Gastroesophageal sphincter (tissue), 4 donors: ENCODE measurements around the gene PLCB4. TPM values are rescaled to one million over a fixed set of nuclear protein-coding genes. Genes with fewer than 3 reads are reported as not detected.

Experiments
- ATAC-seq: fragments of 150-250 bp; one replicate; pipeline ENCODE4 v1.9.1; 2016; ENCODE audit warnings: mild to moderate bottlenecking, moderate library complexity
- H3K27ac ChIP-seq, 4 donors: fragments of 200-600 bp; sonication (generic) in 3 of 4; 1 replicate in 3 of 4; 2 replicates in 1 of 4; pipeline ENCODE4 v1.5.1; 2016 to 2019
- H3K27me3 ChIP-seq: fragments of 200-600 bp; sonication (generic); one replicate; pipeline ENCODE4 v1.5.1; 2019
- H3K36me3 ChIP-seq, 2 donors: fragments of 200-600 bp; sonication (generic); one replicate each; pipeline ENCODE4 v1.5.1; 2019; ENCODE audit warnings: control low read depth in 1 of 2
- H3K4me1 ChIP-seq, 3 donors: fragments of 200-600 bp; sonication (generic); 1 replicate in 2 of 3; 2 replicates in 1 of 3; pipeline ENCODE4 v1.5.1; 2016 to 2019; ENCODE audit warnings: control low read depth in 2 of 3
- H3K4me3 ChIP-seq, 2 donors: fragments of 200-600 bp; sonication (generic); one replicate each; pipeline ENCODE4 v1.5.1; 2019; ENCODE audit warnings: mild to moderate bottlenecking in 1 of 2, moderate library complexity in 1 of 2
- H3K9me3 ChIP-seq, 3 donors: fragments of 200-600 bp; sonication (generic); one replicate each; pipeline ENCODE4 v1.5.1; 2017 to 2019; ENCODE audit warnings: control low read depth in 2 of 3
- EP300 ChIP-seq: sonication (generic); formaldehyde crosslinking; IDR thresholded peaks from one replicate; pipeline ENCODE4 v1.6.1; 2017; ENCODE audit warnings: antibody characterized with exemption, mild to moderate bottlenecking
- POLR2A ChIP-seq, 2 donors: fragments of 450-650 bp; IDR thresholded peaks; one replicate each; pipeline ENCODE4 v1.6.1; 2017; ENCODE audit warnings: antibody characterized with exemption in 2 of 2, mild to moderate bottlenecking in 2 of 2, moderate library complexity in 1 of 2
- POLR2AphosphoS5 ChIP-seq: sonication (generic); formaldehyde crosslinking; IDR thresholded peaks from one replicate; pipeline ENCODE4 v1.6.1; 2017; ENCODE audit warnings: antibody characterized with exemption
- WGBS, 2 donors: methylation state at CpG; one replicate each; pipeline ENCODE4 v1.1.5; 2018; ENCODE audit warnings: low coverage in 1 of 2; 5-methylcytosine and 5-hydroxymethylcytosine counted together
- total RNA-seq, 4 donors: library from RNA; depleted of rRNA; stranded (reverse); fragments of >200 nt; gene quantifications; one replicate each; pipeline ENCODE4 v1.1.0, GENCODE V29; 2016
- TF ChIP-seq, protein P1 (sequence below), 4 experiments: fragments of 200-600 bp in 2 of 4; fragments of 450-650 bp in 2 of 4; sonication (generic) in 1 of 4; IDR thresholded peaks; one replicate each; pipeline ENCODE4 v1.5.1; 2017 to 2019; ENCODE audit warnings: antibody characterized with exemption in 4 of 4, mild to moderate bottlenecking in 2 of 4, moderate library complexity in 2 of 4

Gene PLCB4
- total RNA-seq, 4 donors from 2014 or later: 21.9 to 109 (median 59.1) TPM

DNA sequence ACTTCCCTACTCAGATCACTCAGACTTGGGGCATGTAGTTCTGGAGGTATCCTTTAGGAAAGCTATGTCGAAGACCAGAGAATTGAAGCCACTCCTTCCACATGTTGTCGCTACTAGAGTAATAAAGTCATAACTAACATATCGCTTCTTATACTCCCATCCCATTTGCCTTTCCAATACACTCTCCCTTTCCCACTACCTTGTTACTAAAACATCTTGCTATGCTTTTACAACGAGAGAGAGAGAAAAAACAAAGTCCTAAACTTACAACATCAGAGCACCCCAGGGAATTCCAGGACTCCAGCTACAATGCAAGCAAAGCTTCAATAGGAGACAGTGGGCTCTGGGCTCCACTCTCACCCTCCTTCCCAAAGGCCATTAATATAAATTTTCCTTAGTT lies 440.4 kb downstream of the PLCB4 start:
- Histone ChIP-seq H3K27ac (no peak overlapping the region), H3K4me3 (no peak overlapping the region), H3K9me3 (no peaks in the 10 kb centered on the region), H3K36me3 (no peaks in the 10 kb centered on the region), H3K4me1 (peaks cover 0 to 25% (median 0%) of the 10 kb centered on the region in 3 donors), H3K27me3 (peaks cover 79% of the 10 kb centered on the region)
- WGBS, 2 donors: 40 to 60% methylated on average over 3 to 4 of the region's 4 CpGs
- no peak for ATAC-seq
- TF ChIP-seq, protein P1, sequence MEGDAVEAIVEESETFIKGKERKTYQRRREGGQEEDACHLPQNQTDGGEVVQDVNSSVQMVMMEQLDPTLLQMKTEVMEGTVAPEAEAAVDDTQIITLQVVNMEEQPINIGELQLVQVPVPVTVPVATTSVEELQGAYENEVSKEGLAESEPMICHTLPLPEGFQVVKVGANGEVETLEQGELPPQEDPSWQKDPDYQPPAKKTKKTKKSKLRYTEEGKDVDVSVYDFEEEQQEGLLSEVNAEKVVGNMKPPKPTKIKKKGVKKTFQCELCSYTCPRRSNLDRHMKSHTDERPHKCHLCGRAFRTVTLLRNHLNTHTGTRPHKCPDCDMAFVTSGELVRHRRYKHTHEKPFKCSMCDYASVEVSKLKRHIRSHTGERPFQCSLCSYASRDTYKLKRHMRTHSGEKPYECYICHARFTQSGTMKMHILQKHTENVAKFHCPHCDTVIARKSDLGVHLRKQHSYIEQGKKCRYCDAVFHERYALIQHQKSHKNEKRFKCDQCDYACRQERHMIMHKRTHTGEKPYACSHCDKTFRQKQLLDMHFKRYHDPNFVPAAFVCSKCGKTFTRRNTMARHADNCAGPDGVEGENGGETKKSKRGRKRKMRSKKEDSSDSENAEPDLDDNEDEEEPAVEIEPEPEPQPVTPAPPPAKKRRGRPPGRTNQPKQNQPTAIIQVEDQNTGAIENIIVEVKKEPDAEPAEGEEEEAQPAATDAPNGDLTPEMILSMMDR (IDR thresholded peaks at IDR 0.05): no peak
- TF ChIP-seq EP300 (no peak), POLR2A (IDR thresholded peaks at IDR 0.05) (no peak), POLR2AphosphoS5 (no peak)

DNA sequence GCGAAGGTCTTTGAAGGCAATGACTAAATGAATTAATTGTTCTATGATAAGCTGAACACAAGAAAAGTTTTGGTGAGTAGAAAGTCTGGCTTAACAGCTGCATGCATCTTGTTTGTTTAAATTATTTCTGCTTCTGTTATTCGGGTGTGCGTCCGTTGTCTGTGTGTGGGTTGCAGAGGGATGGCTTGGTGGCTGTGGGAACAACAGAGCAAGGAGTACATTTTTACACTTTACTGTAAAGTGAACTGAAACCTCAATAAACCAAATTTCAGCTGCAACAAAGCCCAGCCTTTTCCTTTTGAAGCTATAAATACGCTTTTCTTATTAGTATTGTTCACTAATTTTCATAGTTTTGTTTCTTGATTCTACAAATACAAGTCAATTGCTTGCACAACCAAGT lies 442.0 kb downstream of the PLCB4 start:
- WGBS, 2 donors: 61 to 77% methylated on average over 3 to 5 of the region's 5 CpGs
- Histone ChIP-seq H3K27me3 (peaks cover 79% of the 10 kb centered on the region), H3K36me3 (no peaks in the 10 kb centered on the region), H3K4me1 (peaks cover 0 to 41% (median 12%) of the 10 kb centered on the region in 3 donors), H3K4me3 (no peak overlapping the region), H3K27ac (no peak overlapping the region), H3K9me3 (no peaks in the 10 kb centered on the region)
- ATAC-seq: no peak
- TF ChIP-seq POLR2A (IDR thresholded peaks at IDR 0.05): no peak
- TF ChIP-seq, protein P1 (IDR thresholded peaks at IDR 0.05): no peak
- TF ChIP-seq POLR2AphosphoS5: no peak
- no peak for TF ChIP-seq EP300

DNA sequence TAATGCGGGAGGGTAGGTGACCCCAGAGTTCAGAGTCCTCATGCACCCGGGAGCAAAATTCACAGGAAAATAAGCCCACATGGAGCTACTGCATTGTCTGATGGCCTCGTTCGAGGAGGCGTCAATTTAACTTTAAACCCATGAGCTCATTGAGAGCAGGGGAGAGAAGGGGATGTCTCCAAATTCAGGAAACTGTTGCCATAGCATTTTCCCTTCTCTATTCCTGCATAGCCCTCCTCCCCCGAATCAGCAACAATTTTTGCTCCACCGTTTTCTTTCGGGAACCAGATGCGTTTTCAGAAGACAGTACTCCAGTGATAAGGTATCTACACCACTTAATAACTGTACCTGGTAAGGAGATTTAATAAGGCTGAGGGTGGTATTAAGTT lies 445.2 kb downstream of the PLCB4 start:
- no peak for ATAC-seq
- H3K27ac ChIP-seq: no peak overlapping the region
- H3K27me3 ChIP-seq: peaks cover 75% of the 10 kb centered on the region
- no peak overlapping the region for H3K4me3 ChIP-seq
- H3K4me1 ChIP-seq: peaks cover 0 to 26% (median 12%) of the 10 kb centered on the region in 3 donors
- WGBS, 2 donors: 0 to 4% methylated on average over 1 to 9 of the region's 9 CpGs
- H3K36me3 ChIP-seq: no peaks in the 10 kb centered on the region
- TF ChIP-seq EP300 (no peak), POLR2AphosphoS5 (no peak)
- no peaks in the 10 kb centered on the region for H3K9me3 ChIP-seq

DNA sequence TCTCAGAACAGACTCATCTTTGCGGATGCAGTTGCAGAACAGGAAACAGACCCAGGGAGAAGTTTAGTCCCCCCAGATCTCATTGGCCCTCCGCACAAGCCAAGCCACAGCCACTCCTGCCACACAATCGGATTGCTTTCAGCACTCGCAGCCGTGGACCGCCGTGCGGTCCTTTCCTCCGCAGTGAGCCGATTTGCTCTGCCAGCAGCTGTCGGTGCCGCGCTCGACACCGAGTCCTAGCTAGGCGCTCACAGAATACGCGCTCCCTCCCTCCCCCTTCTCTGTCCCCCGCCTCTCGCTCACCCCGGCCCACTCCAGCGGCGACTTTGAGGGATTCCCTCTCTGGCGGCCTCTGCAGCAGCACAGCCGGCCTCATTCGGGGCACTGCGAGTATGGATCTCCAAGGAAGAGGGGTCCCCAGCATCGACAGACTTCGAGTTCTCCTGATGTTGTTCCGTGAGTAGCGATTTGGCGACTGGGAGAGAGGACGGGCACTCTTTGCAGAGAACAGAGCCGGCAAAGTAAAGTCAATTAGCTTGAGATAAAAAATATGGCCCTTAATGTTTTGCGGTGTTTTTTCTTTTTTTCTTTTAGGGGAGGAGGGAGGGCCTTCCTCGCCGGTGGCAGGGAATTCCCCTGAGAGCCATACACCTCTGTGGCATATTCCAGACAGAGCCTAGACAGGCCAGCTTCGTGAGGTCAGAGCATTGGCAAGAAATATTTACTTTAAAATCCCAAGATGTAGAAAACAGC lies 445.8 kb downstream of the PLCB4 start, which contains the start of gene LAMP5:
Gene LAMP5 (plus strand): TSS at position 130 of the 753 bp plus-strand sequence. CDS start 263 bp downstream, at position 393.
- no peak for ATAC-seq

DNA sequence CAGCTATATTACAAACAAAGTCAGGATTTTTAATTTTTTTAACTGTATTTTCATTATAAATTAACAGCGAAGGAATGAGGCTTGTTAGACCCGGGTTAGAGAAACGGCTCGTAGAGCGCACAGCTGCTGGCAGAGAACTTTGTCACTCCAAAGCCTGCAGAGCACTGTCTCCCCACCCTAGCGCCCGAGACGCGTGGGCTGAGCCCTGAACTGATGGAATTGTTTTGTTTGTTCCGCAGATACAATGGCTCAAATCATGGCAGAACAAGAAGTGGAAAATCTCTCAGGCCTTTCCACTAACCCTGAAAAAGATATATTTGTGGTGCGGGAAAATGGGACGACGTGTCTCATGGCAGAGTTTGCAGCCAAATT lies 446.3 kb downstream of the PLCB4 start:
- Histone ChIP-seq H3K4me1 (peaks cover 0 to 26% (median 12%) of the 10 kb centered on the region in 3 donors), H3K27me3 (peaks cover 72% of the 10 kb centered on the region), H3K36me3 (no peaks in the 10 kb centered on the region), H3K4me3 (peak overlapping the region in 1 of 2 donors; percentile 35), H3K27ac (no peak overlapping the region), H3K9me3 (no peaks in the 10 kb centered on the region)
- TF ChIP-seq EP300 (no peak), POLR2AphosphoS5 (no peak), POLR2A (IDR thresholded peaks at IDR 0.05) (no peak)
- TF ChIP-seq, protein P1 (IDR thresholded peaks at IDR 0.05): no peak
- ATAC-seq: no peak
- WGBS, 2 donors: 3 to 8% methylated on average over 5 to 10 of the region's 13 CpGs

More for the DNA sequence above, 445.8 kb downstream of the PLCB4 start, which contains the start of gene LAMP5:
- H3K27me3 ChIP-seq: peaks cover 71% of the 10 kb centered on the region
- TF ChIP-seq EP300 (no peak), POLR2AphosphoS5 (no peak), POLR2A (IDR thresholded peaks at IDR 0.05) (no peak)
- TF ChIP-seq, protein P1 (IDR thresholded peaks at IDR 0.05): no peak
- peaks cover 0 to 26% (median 12%) of the 10 kb centered on the region in 3 donors for H3K4me1 ChIP-seq
- no peaks in the 10 kb centered on the region for H3K9me3 ChIP-seq
- H3K4me3 ChIP-seq: peak within 1 kb of the TSS in 1 of 2 donors; percentile 35
- 0 to 2% methylated on average over 5 to 11 of the region's 38 CpGs for WGBS, 2 donors
- no peak within 1 kb of the TSS for H3K27ac ChIP-seq
- H3K36me3 ChIP-seq: no peaks in the 10 kb centered on the region
